ENCODE results near the gene BCL3.
"Not testable (repeated sequence)": the region's sequence is repeated elsewhere in the genome, so short reads cannot be mapped to it uniquely, and the experiment has no call there.

BCL3 gene

DNA sequence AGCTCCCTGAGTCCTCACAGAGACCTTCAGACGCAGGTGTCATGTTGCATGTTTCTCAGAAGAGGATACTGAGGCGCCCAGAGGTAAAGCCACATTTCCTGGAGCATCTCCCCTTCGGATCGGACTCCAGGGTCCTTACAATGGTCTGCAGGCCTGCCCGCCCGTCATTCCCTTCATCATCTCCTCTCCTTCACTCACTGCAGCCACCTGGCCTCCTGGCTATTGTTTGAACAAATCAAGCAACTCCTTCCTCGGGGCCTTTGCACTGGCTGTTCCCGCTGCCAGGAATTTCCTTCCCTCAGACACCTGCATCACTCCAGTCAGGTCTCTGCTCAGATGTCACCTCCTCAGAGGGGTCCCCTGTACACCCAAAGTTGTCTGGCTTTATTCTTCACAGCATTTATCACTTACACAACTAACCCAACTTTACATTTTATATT lies 29.2 kb upstream of the BCL3 start:
- Histone ChIP-seq H3K9me3 (ENCODE audit: severe bottlenecking) (peaks cover 4% of the 10 kb centered on the region), H3K27ac (no peak overlapping the region)
- TF ChIP-seq, protein P1, sequence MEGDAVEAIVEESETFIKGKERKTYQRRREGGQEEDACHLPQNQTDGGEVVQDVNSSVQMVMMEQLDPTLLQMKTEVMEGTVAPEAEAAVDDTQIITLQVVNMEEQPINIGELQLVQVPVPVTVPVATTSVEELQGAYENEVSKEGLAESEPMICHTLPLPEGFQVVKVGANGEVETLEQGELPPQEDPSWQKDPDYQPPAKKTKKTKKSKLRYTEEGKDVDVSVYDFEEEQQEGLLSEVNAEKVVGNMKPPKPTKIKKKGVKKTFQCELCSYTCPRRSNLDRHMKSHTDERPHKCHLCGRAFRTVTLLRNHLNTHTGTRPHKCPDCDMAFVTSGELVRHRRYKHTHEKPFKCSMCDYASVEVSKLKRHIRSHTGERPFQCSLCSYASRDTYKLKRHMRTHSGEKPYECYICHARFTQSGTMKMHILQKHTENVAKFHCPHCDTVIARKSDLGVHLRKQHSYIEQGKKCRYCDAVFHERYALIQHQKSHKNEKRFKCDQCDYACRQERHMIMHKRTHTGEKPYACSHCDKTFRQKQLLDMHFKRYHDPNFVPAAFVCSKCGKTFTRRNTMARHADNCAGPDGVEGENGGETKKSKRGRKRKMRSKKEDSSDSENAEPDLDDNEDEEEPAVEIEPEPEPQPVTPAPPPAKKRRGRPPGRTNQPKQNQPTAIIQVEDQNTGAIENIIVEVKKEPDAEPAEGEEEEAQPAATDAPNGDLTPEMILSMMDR (IDR thresholded peaks at IDR 0.05; ENCODE audit: low read depth, low read length) = no peak

GRCh38 chr19:44720396-44720795 lies 28.1 kb upstream of the BCL3 start:
- H3K36me3 ChIP-seq; H3K9me3 ChIP-seq (ENCODE audit: severe bottlenecking); H3K4me3 ChIP-seq (ENCODE audit: low read depth, low read length); DNase-seq; H3K27ac ChIP-seq; H3K27me3 ChIP-seq (ENCODE audit: insufficient read depth, low read depth, severe bottlenecking): not testable (repeated sequence)

More for the DNA sequence above, 29.2 kb upstream of the BCL3 start:
- no peak for DNase-seq
- H3K27me3 ChIP-seq (ENCODE audit: insufficient read depth, low read depth, severe bottlenecking) = no peaks in the 10 kb centered on the region
- H3K4me3 ChIP-seq (ENCODE audit: low read depth, low read length) = no peak overlapping the region
- H3K36me3 ChIP-seq = no peaks in the 10 kb centered on the region

GRCh38 chr19:44720945-44721344 lies 27.6 kb upstream of the BCL3 start:
- H3K27me3 ChIP-seq (ENCODE audit: insufficient read depth, low read depth, severe bottlenecking) = no peaks in the 10 kb centered on the region
- DNase-seq = no peak
- no peak overlapping the region for H3K27ac ChIP-seq
- H3K9me3 ChIP-seq (ENCODE audit: severe bottlenecking) = no peaks in the 10 kb centered on the region
- H3K36me3 ChIP-seq = no peaks in the 10 kb centered on the region
- TF ChIP-seq, protein P1 (IDR thresholded peaks at IDR 0.05; ENCODE audit: low read depth, low read length) = no peak
- H3K4me3 ChIP-seq (ENCODE audit: low read depth, low read length) = no peak overlapping the region

DNA sequence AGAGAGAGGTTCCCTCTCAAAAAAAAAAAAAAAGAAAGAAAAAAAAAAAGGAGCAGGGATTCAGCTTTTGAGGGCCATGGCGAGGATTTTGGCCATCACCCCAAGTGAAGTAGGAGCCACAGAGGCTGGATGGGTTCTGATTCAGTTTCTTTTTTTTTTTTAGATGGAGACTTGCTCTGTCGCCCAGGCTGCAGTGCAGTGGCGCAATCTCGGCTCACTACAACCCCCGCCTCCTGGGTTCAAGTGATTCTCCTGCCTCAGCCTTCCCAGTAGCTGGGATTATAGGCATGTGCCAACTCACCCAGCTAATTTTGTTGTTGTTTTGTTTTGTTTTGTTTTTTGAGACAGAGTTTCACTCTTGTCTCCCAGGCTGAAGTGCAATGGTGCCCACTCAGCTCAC lies 27.1 kb upstream of the BCL3 start:
- not testable (repeated sequence) for H3K27me3 ChIP-seq (ENCODE audit: insufficient read depth, low read depth, severe bottlenecking); H3K9me3 ChIP-seq (ENCODE audit: severe bottlenecking); H3K4me3 ChIP-seq (ENCODE audit: low read depth, low read length); DNase-seq; H3K36me3 ChIP-seq; H3K27ac ChIP-seq

DNA sequence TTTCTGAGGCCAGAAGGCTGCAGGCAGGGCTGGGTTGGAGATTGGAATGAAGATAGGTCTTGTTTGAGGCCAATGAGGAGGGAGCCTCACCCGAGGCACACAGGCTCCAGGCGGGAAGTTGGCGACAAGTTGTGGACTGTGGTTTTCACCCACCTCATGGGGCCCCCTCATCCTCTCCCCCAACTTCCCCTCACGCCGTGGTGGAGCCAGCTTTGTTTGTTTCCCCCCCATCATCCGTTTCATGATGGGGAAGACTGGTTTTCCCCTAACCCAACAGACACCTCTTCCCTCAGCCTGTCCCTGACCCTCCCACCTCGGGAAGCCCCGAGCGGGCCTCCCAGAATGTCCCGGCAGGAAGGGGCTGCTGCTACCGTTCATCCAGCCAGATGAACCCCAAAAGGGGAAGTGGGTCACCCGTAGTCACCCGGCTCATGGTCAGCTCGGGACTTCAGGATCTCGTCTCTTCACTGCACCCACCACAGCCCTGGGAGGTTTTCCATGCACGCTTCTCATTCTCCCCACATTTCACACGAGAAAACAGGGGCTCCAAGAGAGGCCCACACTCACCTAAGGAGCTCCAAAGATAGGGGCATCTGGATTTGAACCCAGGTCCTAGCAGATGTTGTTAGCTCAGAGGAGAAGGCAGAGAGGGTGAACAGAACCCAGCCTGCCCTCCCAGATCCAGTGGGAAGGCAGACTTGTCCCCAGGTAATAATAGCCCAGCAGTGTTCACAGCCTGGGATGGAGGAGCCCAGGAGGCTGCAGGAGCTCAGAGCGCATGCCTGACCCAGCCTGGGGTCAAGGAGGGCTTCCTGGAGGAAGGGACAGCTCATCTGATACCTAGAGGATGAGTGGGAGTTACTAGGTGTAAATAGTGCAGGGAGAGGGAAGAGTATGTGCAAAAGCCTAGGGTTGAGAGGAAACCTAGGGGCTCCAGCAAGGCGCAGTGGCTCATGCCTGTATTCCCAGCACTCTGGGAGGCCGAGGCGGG lies 26.1 kb upstream of the BCL3 start:
- TF ChIP-seq, protein P1 (IDR thresholded peaks at IDR 0.05; ENCODE audit: low read depth, low read length) = no peak
- no peak for DNase-seq
- Histone ChIP-seq H3K9me3 (ENCODE audit: severe bottlenecking) (no peaks in the 10 kb centered on the region), H3K36me3 (no peaks in the 10 kb centered on the region), H3K27ac (no peak overlapping the region), H3K27me3 (ENCODE audit: insufficient read depth, low read depth, severe bottlenecking) (no peaks in the 10 kb centered on the region), H3K4me3 (ENCODE audit: low read depth, low read length) (no peak overlapping the region)

- H3K27me3 ChIP-seq (ENCODE audit: insufficient read depth, low read depth, severe bottlenecking) = no peaks in the 10 kb centered on the region
- no peak overlapping the region for H3K4me3 ChIP-seq (ENCODE audit: low read depth, low read length)
- H3K27ac ChIP-seq = no peak overlapping the region
- no peak for DNase-seq
- TF ChIP-seq, protein P1 (IDR thresholded peaks at IDR 0.05; ENCODE audit: low read depth, low read length) = no peak
- H3K9me3 ChIP-seq (ENCODE audit: severe bottlenecking) = no peaks in the 10 kb centered on the region
- no peaks in the 10 kb centered on the region for H3K36me3 ChIP-seq
These were observed 25.1 kb upstream of the BCL3 start for GRCh38 chr19:44723299-44723951.
